ENCODE data around the gene CLUH.

DNA sequence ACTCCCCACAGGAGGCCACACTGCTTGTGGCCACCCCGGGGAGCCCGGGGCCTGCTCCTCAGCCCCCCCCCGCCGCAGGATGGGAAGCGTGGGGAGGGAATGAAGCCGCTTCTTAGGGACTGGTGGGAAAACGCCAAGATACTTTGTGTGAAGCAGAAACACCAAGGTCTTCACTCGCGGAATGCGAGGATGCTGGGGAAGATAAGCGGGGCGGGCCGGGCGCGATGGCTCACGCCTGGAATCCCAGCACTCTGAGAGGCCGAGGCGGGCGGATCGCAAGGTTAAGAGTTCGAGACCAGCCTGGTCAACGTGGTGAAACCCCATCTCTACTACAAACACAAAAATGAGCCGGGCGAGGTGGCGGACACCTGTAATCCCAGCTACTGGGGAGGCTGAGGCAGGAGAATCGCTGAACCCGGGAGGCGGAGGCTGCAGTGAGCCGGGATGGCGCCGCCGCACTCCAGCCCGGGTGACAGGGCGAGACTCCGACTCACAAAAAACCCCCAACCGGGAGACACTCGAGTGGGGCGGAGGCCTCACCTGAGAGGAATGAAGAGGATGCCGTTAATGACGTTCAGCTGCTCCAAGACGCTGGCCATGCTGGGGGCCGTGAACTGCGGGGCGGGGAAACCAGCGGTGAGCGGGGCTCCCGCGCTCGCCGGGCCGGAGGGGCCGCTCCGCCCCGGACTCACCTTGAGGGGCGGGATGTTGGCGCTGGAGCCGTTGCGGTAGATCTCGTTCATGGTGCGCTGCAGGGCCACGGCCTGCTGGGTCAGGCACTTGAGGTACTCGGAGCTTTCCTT lies 20.3 kb downstream of the CLUH start:
- TF ChIP-seq, protein P1, sequence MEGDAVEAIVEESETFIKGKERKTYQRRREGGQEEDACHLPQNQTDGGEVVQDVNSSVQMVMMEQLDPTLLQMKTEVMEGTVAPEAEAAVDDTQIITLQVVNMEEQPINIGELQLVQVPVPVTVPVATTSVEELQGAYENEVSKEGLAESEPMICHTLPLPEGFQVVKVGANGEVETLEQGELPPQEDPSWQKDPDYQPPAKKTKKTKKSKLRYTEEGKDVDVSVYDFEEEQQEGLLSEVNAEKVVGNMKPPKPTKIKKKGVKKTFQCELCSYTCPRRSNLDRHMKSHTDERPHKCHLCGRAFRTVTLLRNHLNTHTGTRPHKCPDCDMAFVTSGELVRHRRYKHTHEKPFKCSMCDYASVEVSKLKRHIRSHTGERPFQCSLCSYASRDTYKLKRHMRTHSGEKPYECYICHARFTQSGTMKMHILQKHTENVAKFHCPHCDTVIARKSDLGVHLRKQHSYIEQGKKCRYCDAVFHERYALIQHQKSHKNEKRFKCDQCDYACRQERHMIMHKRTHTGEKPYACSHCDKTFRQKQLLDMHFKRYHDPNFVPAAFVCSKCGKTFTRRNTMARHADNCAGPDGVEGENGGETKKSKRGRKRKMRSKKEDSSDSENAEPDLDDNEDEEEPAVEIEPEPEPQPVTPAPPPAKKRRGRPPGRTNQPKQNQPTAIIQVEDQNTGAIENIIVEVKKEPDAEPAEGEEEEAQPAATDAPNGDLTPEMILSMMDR (IDR thresholded peaks at IDR 0.05) = no peak
- no peak for TF ChIP-seq POLR2A (IDR thresholded peaks at IDR 0.05)

Data from heart left ventricle (tissue), 13 donors.